ENCODE results near the gene NDFIP1. TPM values are rescaled to one million over a fixed set of nuclear protein-coding genes. Genes with fewer than 3 reads are reported as not detected.
A peak's percentile ranks its signal among the peaks of the same experiment; 100 is the strongest.

Gene NDFIP1
- 118 and 121 TPM in 2 replicates for total RNA-seq

GRCh38 chr5:142108432-142109330 is at the start of gene NDFIP1:
Gene NDFIP1 (plus strand): TSS chr5:142108779. CDS start chr5:142108975, 196 bp downstream.
- intact Hi-C loops (cut with micrococcal nuclease), result loop anchor here (1.0 to 5.0 kb wide), 5 partner anchors 13 to 186 kb away; partner anchors contain the start of gene DELE1
- Mint-ChIP-seq H3K36me3 (ENCODE audit: low read depth) (peaks cover 37% of the 10 kb centered on the region), H3K4me1 (ENCODE audit: low read depth) (peaks cover 60% of the 10 kb centered on the region), H3K4me3 (ENCODE audit: low read depth) (peak within 1 kb of the TSS; percentile 98), H3K27ac (peak within 1 kb of the TSS; percentile 98), H3K9me3 (no peaks in the 10 kb centered on the region), H3K27me3 (ENCODE audit: low read depth) (no peaks in the 10 kb centered on the region)
- peak; percentile 85 for DNase-seq (ENCODE audit: low spot score)

- Mint-ChIP-seq H3K27me3 (ENCODE audit: low read depth) (no peaks in the 10 kb centered on the region), H3K27ac (no peak overlapping the region), H3K4me1 (ENCODE audit: low read depth) (peaks cover 17% of the 10 kb centered on the region), H3K36me3 (ENCODE audit: low read depth) (no peaks in the 10 kb centered on the region), H3K9me3 (no peaks in the 10 kb centered on the region), H3K4me3 (ENCODE audit: low read depth) (no peak overlapping the region)
- no peak for DNase-seq (ENCODE audit: low spot score)
- intact Hi-C loops (cut with micrococcal nuclease), result no loop called here
Observed at GRCh38 chr5:142059304-142059940, 49.2 kb upstream of the NDFIP1 start.

- Mint-ChIP-seq H3K9me3 (no peaks in the 10 kb centered on the region), H3K27me3 (ENCODE audit: low read depth) (peaks cover 2% of the 10 kb centered on the region), H3K4me3 (ENCODE audit: low read depth) (no peak overlapping the region), H3K36me3 (ENCODE audit: low read depth) (no peaks in the 10 kb centered on the region), H3K4me1 (ENCODE audit: low read depth) (peaks cover 15% of the 10 kb centered on the region), H3K27ac (peak overlapping the region; percentile 10)
- intact Hi-C loops (cut with micrococcal nuclease), result no loop called here
- DNase-seq (ENCODE audit: low spot score), result no peak
Observed at GRCh38 chr5:142063376-142063775, 45.2 kb upstream of the NDFIP1 start.

- H3K4me1 Mint-ChIP-seq (ENCODE audit: low read depth), result peaks cover 14% of the 10 kb centered on the region
- H3K9me3 Mint-ChIP-seq, result no peaks in the 10 kb centered on the region
- H3K27ac Mint-ChIP-seq, result peak overlapping the region; percentile 10
- peak; percentile 11 for DNase-seq (ENCODE audit: low spot score)
- H3K27me3 Mint-ChIP-seq (ENCODE audit: low read depth), result peaks cover 2% of the 10 kb centered on the region
- H3K4me3 Mint-ChIP-seq (ENCODE audit: low read depth), result no peak overlapping the region
- intact Hi-C loops (cut with micrococcal nuclease), result no loop called here
- H3K36me3 Mint-ChIP-seq (ENCODE audit: low read depth), result no peaks in the 10 kb centered on the region
Observed at GRCh38 chr5:142063878-142064331, 44.7 kb upstream of the NDFIP1 start.

GRCh38 chr5:142065273-142065672 is 43.3 kb upstream of the NDFIP1 start:
- no peak overlapping the region for H3K27ac Mint-ChIP-seq
- peaks cover 2% of the 10 kb centered on the region for H3K27me3 Mint-ChIP-seq (ENCODE audit: low read depth)
- peaks cover 23% of the 10 kb centered on the region for H3K4me1 Mint-ChIP-seq (ENCODE audit: low read depth)
- H3K36me3 Mint-ChIP-seq (ENCODE audit: low read depth), result no peaks in the 10 kb centered on the region
- H3K9me3 Mint-ChIP-seq, result no peaks in the 10 kb centered on the region
- intact Hi-C loops (cut with micrococcal nuclease), result no loop called here
- no peak for DNase-seq (ENCODE audit: low spot score)
- H3K4me3 Mint-ChIP-seq (ENCODE audit: low read depth), result no peak overlapping the region

GRCh38 chr5:142069606-142070399 is 38.8 kb upstream of the NDFIP1 start:
- intact Hi-C loops (cut with micrococcal nuclease), result no loop called here
- H3K27me3 Mint-ChIP-seq (ENCODE audit: low read depth), result peaks cover 2% of the 10 kb centered on the region
- H3K4me3 Mint-ChIP-seq (ENCODE audit: low read depth), result no peak overlapping the region
- H3K4me1 Mint-ChIP-seq (ENCODE audit: low read depth), result peaks cover 48% of the 10 kb centered on the region
- DNase-seq (ENCODE audit: low spot score), result no peak
- peaks cover 6% of the 10 kb centered on the region for H3K9me3 Mint-ChIP-seq
- H3K36me3 Mint-ChIP-seq (ENCODE audit: low read depth), result peaks cover 2% of the 10 kb centered on the region
- H3K27ac Mint-ChIP-seq, result no peak overlapping the region

GRCh38 chr5:142070734-142071133 is 37.8 kb upstream of the NDFIP1 start:
- H3K27ac Mint-ChIP-seq, result no peak overlapping the region
- intact Hi-C loops (cut with micrococcal nuclease), result no loop called here

GRCh38 chr5:142072488-142072887 is 36.1 kb upstream of the NDFIP1 start:
- Mint-ChIP-seq H3K27me3 (ENCODE audit: low read depth) (peaks cover 2% of the 10 kb centered on the region), H3K27ac (peak overlapping the region; percentile 73), H3K4me3 (ENCODE audit: low read depth) (no peak overlapping the region), H3K4me1 (ENCODE audit: low read depth) (peaks cover 45% of the 10 kb centered on the region), H3K9me3 (peaks cover 6% of the 10 kb centered on the region), H3K36me3 (ENCODE audit: low read depth) (peaks cover 2% of the 10 kb centered on the region)
- DNase-seq (ENCODE audit: low spot score), result no peak
- intact Hi-C loops (cut with micrococcal nuclease), result loop anchor here (2.0 kb wide), 1 partner anchor 56 kb away; no protein-coding TSS in a partner anchor

More at GRCh38 chr5:142070734-142071133, 37.8 kb upstream of the NDFIP1 start:
- no peak for DNase-seq (ENCODE audit: low spot score)
- H3K27me3 Mint-ChIP-seq (ENCODE audit: low read depth), result peaks cover 2% of the 10 kb centered on the region
- peaks cover 48% of the 10 kb centered on the region for H3K4me1 Mint-ChIP-seq (ENCODE audit: low read depth)
- no peak overlapping the region for H3K4me3 Mint-ChIP-seq (ENCODE audit: low read depth)
- peaks cover 6% of the 10 kb centered on the region for H3K9me3 Mint-ChIP-seq
- peaks cover 2% of the 10 kb centered on the region for H3K36me3 Mint-ChIP-seq (ENCODE audit: low read depth)

GRCh38 chr5:142073362-142073988 is 35.1 kb upstream of the NDFIP1 start:
- Mint-ChIP-seq H3K27ac (peak overlapping the region; percentile 96), H3K9me3 (peaks cover 6% of the 10 kb centered on the region)

GRCh38 chr5:142074006-142074405 is 34.6 kb upstream of the NDFIP1 start:
- Mint-ChIP-seq H3K36me3 (ENCODE audit: low read depth) (peaks cover 2% of the 10 kb centered on the region), H3K9me3 (peaks cover 6% of the 10 kb centered on the region), H3K4me1 (ENCODE audit: low read depth) (peaks cover 42% of the 10 kb centered on the region), H3K27ac (peak overlapping the region; percentile 96), H3K27me3 (ENCODE audit: low read depth) (no peaks in the 10 kb centered on the region), H3K4me3 (ENCODE audit: low read depth) (peak overlapping the region; percentile 11)
- no peak for DNase-seq (ENCODE audit: low spot score)
- intact Hi-C loops (cut with micrococcal nuclease), result loop anchor here (2.0 kb wide), 2 partner anchors 21 to 35 kb away; partner anchors contain the start of gene NDFIP1

More at GRCh38 chr5:142073362-142073988, 35.1 kb upstream of the NDFIP1 start:
- intact Hi-C loops (cut with micrococcal nuclease), result loop anchor here (2.0 kb wide), 1 partner anchor 57 kb away; no protein-coding TSS in a partner anchor
- H3K4me1 Mint-ChIP-seq (ENCODE audit: low read depth), result peaks cover 42% of the 10 kb centered on the region
- DNase-seq (ENCODE audit: low spot score), result no peak
- H3K27me3 Mint-ChIP-seq (ENCODE audit: low read depth), result no peaks in the 10 kb centered on the region
- H3K4me3 Mint-ChIP-seq (ENCODE audit: low read depth), result no peak overlapping the region
- H3K36me3 Mint-ChIP-seq (ENCODE audit: low read depth), result peaks cover 2% of the 10 kb centered on the region

- intact Hi-C loops (cut with micrococcal nuclease), result no loop called here
- no peak for DNase-seq (ENCODE audit: low spot score)
- H3K9me3 Mint-ChIP-seq, result peaks cover 6% of the 10 kb centered on the region
Observed at GRCh38 chr5:142078221-142078620, 30.4 kb upstream of the NDFIP1 start.

GRCh38 chr5:142078706-142079105 is 29.9 kb upstream of the NDFIP1 start:
- Mint-ChIP-seq H3K36me3 (ENCODE audit: low read depth) (peaks cover 2% of the 10 kb centered on the region), H3K27me3 (ENCODE audit: low read depth) (no peaks in the 10 kb centered on the region), H3K27ac (no peak overlapping the region), H3K9me3 (peaks cover 3% of the 10 kb centered on the region), H3K4me1 (ENCODE audit: low read depth) (peaks cover 25% of the 10 kb centered on the region), H3K4me3 (ENCODE audit: low read depth) (no peak overlapping the region)
- DNase-seq (ENCODE audit: low spot score), result no peak
- intact Hi-C loops (cut with micrococcal nuclease), result no loop called here

More at GRCh38 chr5:142078221-142078620, 30.4 kb upstream of the NDFIP1 start:
- peaks cover 28% of the 10 kb centered on the region for H3K4me1 Mint-ChIP-seq (ENCODE audit: low read depth)
- H3K36me3 Mint-ChIP-seq (ENCODE audit: low read depth), result peaks cover 2% of the 10 kb centered on the region
- H3K27me3 Mint-ChIP-seq (ENCODE audit: low read depth), result no peaks in the 10 kb centered on the region
- H3K27ac Mint-ChIP-seq, result no peak overlapping the region
- no peak overlapping the region for H3K4me3 Mint-ChIP-seq (ENCODE audit: low read depth)

All from activated T-helper 2 cell treated with anti-CD3 and anti-CD28 coated beads, Interferon-gamma antibody, Interleukin-2, Interleukin-4, amounts not matched to agents 10 μg/mL and 5 μg/mL and 100 μg/mL, durations not matched to agents 14 hours and 24 hours and 36 hours (primary cell).